ENCODE measurements around the gene TMEM59. TPM values are rescaled to one million over a fixed set of nuclear protein-coding genes. Genes with fewer than 3 reads are reported as not detected.
"Not testable (repeated sequence)": the region's sequence is repeated elsewhere in the genome, so short reads cannot be mapped to it uniquely, and the experiment has no call there.

Gene TMEM59
- 156 and 237 TPM in 2 replicates for total RNA-seq

GRCh38 chr1:54052934-54053744 is at the start of gene TMEM59, which contains the start of gene TCEANC2:
Gene TMEM59, minus strand, starts transcription at chr1:54053204. Its CDS starts 16 bp downstream, at chr1:54053188.
Gene TCEANC2, plus strand, starts transcription at chr1:54053608. Its CDS starts 815 bp downstream, at chr1:54054423.
- peak; percentile 99 for DNase-seq (ENCODE audit: low read depth)
- TF ChIP-seq CTCF (IDR thresholded peaks at IDR 0.05; ENCODE audit: insufficient read depth, low read depth, low read length): no peak
- H3K4me3 ChIP-seq (ENCODE audit: low read depth, low read length): peak within 1 kb of the TSS; percentile 81

GRCh38 chr1:54100500-54100899 is 47.5 kb upstream of the TMEM59 start:
- no peak overlapping the region for H3K4me3 ChIP-seq (ENCODE audit: low read depth, low read length)
- no peak for DNase-seq (ENCODE audit: low read depth)
- TF ChIP-seq CTCF (IDR thresholded peaks at IDR 0.05; ENCODE audit: insufficient read depth, low read depth, low read length): no peak

GRCh38 chr1:54099061-54099610 is 46.1 kb upstream of the TMEM59 start:
- TF ChIP-seq CTCF (IDR thresholded peaks at IDR 0.05; ENCODE audit: insufficient read depth, low read depth, low read length): no peak
- H3K4me3 ChIP-seq (ENCODE audit: low read depth, low read length): no peak overlapping the region
- no peak for DNase-seq (ENCODE audit: low read depth)

- no peak for DNase-seq (ENCODE audit: low read depth)
- no peak overlapping the region for H3K4me3 ChIP-seq (ENCODE audit: low read depth, low read length)
- TF ChIP-seq CTCF (IDR thresholded peaks at IDR 0.05; ENCODE audit: insufficient read depth, low read depth, low read length): no peak
These were observed 43.9 kb upstream of the TMEM59 start for GRCh38 chr1:54096877-54097240.

GRCh38 chr1:54096227-54096876 is 43.3 kb upstream of the TMEM59 start:
- DNase-seq (ENCODE audit: low read depth): no peak
- no peak for TF ChIP-seq CTCF (IDR thresholded peaks at IDR 0.05; ENCODE audit: insufficient read depth, low read depth, low read length)

GRCh38 chr1:54095546-54096226 is 42.7 kb upstream of the TMEM59 start:
- no peak overlapping the region for H3K4me3 ChIP-seq (ENCODE audit: low read depth, low read length)
- DNase-seq (ENCODE audit: low read depth): no peak
- TF ChIP-seq CTCF (IDR thresholded peaks at IDR 0.05; ENCODE audit: insufficient read depth, low read depth, low read length): no peak

More at GRCh38 chr1:54096227-54096876, 43.3 kb upstream of the TMEM59 start:
- no peak overlapping the region for H3K4me3 ChIP-seq (ENCODE audit: low read depth, low read length)

GRCh38 chr1:54094730-54095105 is 41.7 kb upstream of the TMEM59 start:
- H3K4me3 ChIP-seq (ENCODE audit: low read depth, low read length); DNase-seq (ENCODE audit: low read depth): not testable (repeated sequence)

All from fibroblast of villous mesenchyme (primary cell).